HG02759 (cell line): ENCODE results near the gene FES.

Source experiments
- ATAC-seq: cut with Tn5 transposase; IDR thresholded peaks from one replicate; pipeline ENCODE4 v1.9.1; 2021; ENCODE audit warnings: mild to moderate bottlenecking, moderate library complexity; ENCODE audit not compliant: unreplicated experiment

Gene FES

DNA sequence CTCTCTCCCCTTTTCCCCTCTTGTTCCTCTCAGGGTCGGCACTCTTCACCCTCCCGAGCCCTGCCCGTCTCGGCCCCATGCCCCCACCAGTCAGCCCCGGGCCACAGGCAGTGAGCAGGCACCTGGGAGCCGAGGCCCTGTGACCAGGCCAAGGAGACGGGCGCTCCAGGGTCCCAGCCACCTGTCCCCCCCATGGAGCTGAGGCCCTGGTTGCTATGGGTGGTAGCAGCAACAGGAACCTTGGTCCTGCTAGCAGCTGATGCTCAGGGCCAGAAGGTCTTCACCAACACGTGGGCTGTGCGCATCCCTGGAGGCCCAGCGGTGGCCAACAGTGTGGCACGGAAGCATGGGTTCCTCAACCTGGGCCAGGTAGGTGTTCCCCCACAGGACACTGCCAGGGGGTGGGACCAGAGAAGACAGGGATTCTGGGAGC, 8.7 kb upstream of the FES start:
- no peak for ATAC-seq

DNA sequence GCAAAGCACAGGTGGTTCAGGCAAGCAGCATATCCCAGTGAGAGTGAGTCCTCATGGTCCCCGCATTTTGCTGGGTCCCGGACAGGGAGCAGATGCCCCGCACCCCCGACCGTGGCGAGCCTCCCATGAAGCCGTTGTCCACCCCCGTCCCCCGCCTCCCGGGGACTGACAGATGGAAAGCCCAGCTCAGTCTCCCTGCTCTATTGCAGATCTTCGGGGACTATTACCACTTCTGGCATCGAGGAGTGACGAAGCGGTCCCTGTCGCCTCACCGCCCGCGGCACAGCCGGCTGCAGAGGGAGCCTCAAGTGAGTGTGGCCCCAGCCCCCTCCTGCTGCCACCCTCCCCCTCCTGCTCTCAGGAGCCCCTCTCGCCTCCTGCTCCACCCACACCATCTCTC, 8.3 kb upstream of the FES start:
- no peak for ATAC-seq

DNA sequence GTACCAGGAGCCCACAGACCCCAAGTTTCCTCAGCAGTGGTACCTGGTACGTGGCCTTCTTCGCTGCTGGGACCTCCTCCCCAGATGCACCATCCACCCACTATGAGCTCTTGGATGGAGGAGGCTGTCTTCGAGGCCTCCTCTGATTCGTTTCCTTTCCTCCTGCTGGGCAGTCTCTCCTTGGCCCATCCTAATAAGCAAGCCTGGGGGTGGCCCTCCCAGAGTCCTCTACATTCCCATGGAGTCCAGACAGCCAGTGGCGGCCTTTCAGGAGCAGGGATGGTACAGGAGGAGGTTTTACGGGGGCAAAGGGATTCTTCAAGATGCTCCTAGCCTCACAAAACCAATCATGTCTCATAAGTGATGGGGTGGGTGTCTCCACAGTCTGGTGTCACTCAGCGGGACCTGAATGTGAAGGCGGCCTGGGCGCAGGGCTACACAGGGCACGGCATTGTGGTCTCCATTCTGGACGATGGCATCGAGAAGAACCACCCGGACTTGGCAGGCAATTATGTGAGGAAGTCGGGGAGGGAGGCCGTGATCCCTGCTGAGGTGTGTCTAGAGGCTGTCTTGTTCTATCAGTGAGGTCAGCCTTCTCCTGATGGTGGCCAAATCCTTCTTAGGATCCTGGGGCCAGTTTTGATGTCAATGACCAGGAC, 7.7 kb upstream of the FES start:
- ATAC-seq = no peak

DNA sequence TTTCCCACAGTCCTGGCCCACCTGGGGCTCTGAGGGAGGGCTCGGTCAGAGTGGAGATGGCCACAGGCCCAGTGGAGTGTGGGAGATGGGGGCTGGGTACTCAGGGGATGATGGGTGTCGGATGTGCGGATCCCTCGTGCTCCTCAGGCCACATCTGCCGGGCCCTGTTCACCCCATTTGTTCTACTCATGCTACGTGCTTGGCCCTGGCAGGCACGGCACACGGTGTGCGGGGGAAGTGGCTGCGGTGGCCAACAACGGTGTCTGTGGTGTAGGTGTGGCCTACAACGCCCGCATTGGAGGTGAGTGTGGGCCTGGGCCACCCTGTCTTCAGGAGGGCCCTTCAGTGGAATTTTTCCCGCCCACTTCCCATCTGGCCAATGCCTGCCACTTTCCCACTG, 7.0 kb upstream of the FES start:
- no peak for ATAC-seq

DNA sequence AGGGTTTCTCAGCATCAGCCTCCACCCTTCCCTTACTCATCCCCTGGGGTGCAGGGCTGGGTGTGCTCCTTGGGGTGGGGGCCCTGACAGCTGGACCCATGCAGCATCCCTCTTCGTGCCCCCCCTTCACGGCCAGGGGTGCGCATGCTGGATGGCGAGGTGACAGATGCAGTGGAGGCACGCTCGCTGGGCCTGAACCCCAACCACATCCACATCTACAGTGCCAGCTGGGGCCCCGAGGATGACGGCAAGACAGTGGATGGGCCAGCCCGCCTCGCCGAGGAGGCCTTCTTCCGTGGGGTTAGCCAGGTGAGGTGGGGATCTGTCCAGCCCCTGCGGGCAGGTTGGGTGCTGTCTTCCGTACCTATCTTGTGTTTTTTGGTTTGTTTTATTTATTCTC, 6.3 kb upstream of the FES start:
- no peak for ATAC-seq

DNA sequence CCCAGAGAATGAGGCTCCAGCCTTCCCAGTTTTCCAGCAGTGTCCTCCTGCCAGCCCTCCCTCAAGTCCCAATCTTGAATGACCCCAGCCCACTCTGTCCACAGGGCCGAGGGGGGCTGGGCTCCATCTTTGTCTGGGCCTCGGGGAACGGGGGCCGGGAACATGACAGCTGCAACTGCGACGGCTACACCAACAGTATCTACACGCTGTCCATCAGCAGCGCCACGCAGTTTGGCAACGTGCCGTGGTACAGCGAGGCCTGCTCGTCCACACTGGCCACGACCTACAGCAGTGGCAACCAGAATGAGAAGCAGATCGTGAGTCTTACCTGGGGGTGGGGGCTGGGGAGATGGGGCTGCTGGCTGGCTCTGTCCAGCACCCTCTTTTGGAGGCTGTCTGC, 5.6 kb upstream of the FES start:
- ATAC-seq = no peak

DNA sequence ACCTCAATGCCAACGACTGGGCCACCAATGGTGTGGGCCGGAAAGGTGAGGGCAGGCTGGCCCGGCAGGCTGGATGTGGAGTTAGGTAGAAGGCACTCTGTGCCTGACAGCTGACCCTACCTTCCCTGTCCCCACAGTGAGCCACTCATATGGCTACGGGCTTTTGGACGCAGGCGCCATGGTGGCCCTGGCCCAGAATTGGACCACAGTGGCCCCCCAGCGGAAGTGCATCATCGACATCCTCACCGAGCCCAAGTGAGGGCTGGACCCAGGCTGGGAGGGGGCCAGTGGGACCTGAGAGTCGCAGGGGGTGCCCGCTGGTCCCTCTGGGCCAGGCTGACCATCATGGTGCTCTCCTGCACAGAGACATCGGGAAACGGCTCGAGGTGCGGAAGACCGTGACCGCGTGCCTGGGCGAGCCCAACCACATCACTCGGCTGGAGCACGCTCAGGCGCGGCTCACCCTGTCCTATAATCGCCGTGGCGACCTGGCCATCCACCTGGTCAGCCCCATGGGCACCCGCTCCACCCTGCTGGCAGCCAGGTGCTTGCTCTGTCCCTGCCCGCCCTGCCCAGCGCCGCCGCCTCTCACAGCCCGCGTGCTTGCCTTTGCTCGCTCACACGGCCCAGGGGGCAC, 4.5 kb upstream of the FES start:
- no peak for ATAC-seq

DNA sequence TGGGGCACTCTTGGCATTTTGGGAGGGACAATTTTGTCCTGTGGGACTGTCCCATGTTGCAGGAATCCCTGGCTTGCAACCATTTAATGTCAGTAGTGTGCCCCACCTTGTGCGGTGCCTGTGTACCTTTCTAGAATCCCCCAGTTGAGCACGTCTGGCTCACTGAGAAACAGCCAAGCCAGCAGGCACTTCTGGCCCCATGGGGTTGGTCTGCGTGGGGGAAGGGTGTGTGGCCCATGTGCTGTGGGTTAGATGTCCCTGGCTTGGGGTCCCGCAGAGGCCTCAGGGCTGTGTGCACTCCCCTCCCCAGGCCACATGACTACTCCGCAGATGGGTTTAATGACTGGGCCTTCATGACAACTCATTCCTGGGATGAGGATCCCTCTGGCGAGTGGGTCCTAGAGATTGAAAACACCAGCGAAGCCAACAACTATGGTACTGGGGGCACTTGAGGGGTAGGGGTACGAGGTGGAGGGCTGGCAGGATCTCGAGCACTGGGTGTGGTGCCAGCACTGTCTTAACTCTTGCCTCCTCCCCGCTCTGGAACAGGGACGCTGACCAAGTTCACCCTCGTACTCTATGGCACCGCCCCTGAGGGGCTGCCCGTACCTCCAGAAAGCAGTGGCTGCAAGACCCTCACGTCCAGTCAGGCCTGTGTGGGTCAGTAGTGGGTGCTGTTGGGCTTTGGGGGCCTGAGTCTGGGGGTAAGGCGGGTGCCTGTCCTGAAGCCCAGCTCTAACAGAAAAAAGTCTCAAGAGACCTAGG, 3.7 kb upstream of the FES start:
- no peak for ATAC-seq

DNA sequence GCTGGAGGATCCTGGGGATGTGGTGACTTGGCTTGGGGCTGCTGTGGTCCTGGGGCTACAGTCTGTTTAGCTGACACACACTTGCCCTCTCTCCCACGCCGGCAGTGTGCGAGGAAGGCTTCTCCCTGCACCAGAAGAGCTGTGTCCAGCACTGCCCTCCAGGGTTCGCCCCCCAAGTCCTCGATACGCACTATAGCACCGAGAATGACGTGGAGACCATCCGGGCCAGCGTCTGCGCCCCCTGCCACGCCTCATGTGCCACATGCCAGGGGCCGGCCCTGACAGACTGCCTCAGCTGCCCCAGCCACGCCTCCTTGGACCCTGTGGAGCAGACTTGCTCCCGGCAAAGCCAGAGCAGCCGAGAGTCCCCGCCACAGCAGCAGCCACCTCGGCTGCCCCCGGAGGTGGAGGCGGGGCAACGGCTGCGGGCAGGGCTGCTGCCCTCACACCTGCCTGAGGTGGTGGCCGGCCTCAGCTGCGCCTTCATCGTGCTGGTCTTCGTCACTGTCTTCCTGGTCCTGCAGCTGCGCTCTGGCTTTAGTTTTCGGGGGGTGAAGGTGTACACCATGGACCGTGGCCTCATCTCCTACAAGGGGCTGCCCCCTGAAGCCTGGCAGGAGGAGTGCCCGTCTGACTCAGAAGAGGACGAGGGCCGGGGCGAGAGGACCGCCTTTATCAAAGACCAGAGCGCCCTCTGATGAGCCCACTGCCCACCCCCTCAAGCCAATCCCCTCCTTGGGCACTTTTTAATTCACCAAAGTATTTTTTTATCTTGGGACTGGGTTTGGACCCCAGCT, 2.9 kb upstream of the FES start:
- ATAC-seq = no peak

DNA sequence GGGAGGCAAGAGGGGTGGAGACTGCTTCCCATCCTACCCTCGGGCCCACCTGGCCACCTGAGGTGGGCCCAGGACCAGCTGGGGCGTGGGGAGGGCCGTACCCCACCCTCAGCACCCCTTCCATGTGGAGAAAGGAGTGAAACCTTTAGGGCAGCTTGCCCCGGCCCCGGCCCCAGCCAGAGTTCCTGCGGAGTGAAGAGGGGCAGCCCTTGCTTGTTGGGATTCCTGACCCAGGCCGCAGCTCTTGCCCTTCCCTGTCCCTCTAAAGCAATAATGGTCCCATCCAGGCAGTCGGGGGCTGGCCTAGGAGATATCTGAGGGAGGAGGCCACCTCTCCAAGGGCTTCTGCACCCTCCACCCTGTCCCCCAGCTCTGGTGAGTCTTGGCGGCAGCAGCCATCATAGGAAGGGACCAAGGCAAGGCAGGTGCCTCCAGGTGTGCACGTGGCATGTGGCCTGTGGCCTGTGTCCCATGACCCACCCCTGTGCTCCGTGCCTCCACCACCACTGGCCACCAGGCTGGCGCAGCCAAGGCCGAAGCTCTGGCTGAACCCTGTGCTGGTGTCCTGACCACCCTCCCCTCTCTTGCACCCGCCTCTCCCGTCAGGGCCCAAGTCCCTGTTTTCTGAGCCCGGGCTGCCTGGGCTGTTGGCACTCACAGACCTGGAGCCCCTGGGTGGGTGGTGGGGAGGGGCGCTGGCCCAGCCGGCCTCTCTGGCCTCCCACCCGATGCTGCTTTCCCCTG, 2.2 kb upstream of the FES start:
- no peak for ATAC-seq

DNA sequence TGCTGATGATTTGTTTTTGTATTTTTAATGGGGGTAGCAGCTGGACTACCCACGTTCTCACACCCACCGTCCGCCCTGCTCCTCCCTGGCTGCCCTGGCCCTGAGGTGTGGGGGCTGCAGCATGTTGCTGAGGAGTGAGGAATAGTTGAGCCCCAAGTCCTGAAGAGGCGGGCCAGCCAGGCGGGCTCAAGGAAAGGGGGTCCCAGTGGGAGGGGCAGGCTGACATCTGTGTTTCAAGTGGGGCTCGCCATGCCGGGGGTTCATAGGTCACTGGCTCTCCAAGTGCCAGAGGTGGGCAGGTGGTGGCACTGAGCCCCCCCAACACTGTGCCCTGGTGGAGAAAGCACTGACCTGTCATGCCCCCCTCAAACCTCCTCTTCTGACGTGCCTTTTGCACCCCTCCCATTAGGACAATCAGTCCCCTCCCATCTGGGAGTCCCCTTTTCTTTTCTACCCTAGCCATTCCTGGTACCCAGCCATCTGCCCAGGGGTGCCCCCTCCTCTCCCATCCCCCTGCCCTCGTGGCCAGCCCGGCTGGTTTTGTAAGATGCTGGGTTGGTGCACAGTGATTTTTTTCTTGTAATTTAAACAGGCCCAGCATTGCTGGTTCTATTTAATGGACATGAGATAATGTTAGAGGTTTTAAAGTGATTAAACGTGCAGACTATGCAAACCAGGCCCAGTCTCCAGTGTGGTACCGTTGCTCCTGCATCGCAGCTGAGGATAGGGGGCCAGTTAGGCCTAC, 1.4 kb upstream of the FES start:
- no peak for ATAC-seq

DNA sequence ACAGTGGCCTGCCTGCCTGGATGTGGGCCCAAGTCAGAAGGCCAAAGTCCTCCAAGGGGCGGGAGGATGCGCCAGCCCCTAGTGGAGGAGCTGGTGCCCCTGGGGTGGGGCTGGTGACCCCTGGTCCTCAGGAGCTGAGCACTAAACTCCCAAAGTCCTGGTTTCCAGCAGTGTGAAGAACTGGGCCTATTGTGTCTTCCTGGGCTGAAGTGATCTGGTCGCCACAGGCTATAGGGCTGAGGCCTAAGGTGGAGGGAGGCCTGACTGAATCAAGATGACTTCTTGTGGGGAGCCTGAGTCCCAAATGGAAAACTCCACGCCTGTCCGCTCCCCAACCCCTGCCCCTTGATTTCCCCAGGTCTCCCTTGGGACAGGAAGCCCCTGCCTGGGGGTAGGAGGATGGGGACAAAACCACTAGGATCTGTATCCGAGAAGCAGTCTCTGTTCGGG, 753 bp upstream of the FES start:
- no peak for ATAC-seq

DNA sequence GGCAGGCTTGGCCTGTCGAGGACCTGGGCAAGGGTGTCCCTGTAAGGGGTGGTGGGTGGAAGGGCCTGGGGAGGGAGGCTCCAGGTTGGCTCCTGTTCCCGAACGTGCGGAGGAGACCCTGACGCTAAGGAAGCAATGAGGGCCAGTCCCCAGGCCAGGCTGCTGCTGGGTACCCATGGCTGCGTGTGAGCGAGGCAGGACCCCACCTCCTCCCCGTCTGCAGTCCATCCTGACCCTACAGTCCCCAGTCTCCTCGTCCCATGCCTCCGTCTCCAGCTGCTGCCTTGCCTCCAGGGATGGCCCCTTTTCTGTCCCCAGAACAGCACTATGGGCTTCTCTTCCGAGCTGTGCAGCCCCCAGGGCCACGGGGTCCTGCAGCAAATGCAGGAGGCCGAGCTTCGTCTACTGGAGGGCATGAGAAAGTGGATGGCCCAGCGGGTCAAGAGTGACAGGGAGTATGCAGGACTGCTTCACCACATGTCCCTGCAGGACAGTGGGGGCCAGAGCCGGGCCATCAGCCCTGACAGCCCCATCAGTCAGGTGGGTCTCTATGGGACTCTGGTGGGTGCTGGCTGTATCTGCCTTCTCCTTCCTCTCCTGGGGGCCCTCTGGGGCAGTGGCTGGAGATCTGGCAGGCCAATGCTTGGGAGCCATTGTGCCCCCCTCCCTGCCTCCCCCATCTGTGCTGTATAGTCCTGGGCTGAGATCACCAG, 571 bp downstream of the FES start:
- no peak for ATAC-seq

DNA sequence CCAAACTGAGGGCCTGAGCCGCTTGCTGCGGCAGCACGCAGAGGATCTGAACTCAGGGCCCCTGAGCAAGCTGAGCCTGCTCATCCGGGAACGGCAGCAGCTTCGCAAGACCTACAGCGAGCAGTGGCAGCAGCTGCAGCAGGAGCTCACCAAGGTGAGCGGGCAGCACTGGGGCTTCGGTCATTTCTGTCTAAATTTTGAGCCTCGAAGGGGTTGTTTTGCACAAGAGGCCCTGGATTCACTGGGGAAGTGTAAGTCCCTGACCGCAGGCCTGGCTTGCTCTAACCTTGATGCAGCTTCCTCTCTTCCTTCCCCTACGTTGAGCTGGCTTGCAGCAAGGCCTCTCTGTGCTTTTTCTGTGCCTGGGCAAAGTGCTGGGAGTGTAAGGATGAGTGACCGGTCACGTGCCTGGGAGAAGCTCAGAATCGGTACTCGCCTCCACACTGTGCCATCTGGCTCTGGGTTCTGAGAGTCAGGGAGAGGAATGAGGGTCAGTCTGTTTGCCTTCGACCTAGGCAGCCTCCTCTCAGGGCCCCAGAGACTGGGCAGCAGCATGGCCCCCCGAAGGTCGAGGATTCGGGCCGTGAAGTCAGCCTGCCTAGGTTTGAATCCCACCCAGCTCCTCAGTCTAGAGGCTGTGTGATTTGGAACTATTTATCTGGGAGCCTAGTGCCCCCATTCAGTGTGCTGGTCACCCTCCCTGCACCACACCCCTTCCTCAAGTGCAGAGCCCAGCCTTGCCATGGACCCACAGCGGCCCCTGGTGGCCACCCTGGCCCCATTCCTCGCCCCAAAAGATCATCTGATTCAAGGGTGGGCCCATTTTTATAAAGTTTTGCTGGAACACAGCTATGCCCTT, 1.4 kb downstream of the FES start:
- peak; percentile 47 for ATAC-seq

DNA sequence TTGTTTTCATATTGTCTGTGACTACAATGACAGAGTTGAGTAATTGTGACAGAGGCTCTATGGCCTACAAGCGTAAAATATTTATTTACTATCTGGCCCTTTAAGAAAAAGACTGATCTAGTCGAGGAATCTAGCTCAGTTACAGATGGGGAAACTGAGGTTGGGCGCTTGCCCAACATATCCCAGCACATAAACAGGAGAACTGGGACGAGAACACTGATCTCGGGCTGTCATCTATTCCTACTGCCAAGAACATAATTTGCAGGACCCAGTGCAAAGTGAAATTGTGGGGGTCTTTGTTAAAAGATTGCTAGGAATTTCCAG, 1.9 kb downstream of the FES start:
- no peak for ATAC-seq

DNA sequence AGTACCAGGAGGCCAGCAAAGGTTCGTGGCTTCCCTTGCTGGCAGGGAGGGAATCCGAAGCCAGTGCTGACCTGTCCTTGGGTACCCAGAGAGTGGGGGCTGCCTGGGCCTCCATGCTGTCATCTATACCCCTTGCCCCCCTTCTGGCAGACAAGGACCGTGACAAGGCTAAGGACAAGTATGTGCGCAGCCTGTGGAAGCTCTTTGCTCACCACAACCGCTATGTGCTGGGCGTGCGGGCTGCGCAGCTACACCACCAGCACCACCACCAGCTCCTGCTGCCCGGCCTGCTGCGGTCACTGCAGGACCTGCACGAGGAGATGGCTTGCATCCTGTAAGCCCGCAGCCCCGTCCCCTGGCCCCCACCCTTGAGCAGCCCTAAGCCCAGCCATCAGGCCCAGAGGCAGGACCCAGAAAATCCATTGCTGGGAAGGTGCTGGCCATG, 2.8 kb downstream of the FES start:
- ATAC-seq = no peak

DNA sequence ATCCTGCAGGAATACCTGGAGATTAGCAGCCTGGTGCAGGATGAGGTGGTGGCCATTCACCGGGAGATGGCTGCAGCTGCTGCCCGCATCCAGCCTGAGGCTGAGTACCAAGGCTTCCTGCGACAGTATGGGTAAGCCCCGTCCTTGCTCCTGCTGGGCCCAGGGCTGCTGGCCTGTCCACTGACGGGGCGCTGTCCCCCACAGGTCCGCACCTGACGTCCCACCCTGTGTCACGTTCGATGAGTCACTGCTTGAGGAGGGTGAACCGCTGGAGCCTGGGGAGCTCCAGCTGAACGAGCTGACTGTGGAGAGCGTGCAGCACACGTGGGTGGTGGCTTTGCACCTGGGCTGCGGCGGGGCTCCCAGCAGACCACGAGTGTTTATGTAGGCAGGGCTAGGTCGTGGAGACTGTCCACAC, 5.0 kb downstream of the FES start:
- no peak for ATAC-seq

DNA sequence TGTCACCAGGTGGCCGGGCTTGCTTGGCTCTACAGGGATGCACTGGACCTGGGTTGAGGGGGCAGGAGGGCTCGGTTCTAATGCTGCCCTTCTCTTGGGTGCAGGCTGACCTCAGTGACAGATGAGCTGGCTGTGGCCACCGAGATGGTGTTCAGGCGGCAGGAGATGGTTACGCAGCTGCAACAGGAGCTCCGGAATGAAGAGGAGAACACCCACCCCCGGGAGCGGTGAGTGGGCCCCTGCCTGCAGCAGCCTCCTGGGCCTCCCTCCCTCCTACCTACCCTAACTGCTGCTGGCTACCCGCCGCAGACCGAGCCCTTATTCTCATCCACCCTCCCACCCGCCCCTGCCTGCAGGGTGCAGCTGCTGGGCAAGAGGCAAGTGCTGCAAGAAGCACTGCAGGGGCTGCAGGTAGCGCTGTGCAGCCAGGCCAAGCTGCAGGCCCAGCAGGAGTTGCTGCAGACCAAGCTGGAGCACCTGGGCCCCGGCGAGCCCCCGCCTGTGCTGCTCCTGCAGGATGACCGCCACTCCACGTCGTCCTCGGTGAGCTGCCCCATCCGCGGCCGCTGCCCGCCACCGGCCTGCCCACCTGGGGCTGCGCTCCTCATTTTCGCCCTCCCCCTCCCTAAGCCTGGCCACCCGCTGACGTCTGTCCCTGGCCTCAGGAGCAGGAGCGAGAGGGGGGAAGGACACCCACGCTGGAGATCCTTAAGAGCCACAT, 5.6 kb downstream of the FES start:
- no peak for ATAC-seq
